DOHH2 (cell line): ENCODE results near the gene STUM.
"Not testable (repeated sequence)": the region's sequence is repeated elsewhere in the genome, so short reads cannot be mapped to it uniquely, and the experiment has no call there.

Experiments
- H3F3A ChIP-seq: fragments of 200-600 bp; sonication (generic), shearing (Covaris generic); 2 replicates; pipeline ENCODE4 v1.6.0; 2016; ENCODE audit warnings: antibody characterized with exemption, mild to moderate bottlenecking; ENCODE audit not compliant: control insufficient read depth, insufficient read depth
- H3K27ac ChIP-seq: fragments of 200-600 bp; sonication (generic); 2 replicates; pipeline ENCODE4 v1.5.1; 2014; ENCODE audit warnings: low read depth, mild to moderate bottlenecking, low read length, moderate library complexity
- H3K27me3 ChIP-seq: fragments of 200-600 bp; sonication (generic); 2 replicates; pipeline ENCODE4 v1.6.1; 2014; ENCODE audit warnings: mild to moderate bottlenecking, low read length, mixed read lengths; ENCODE audit not compliant: control insufficient read depth
- H3K36me3 ChIP-seq: fragments of 200-600 bp; sonication (generic); 2 replicates; pipeline ENCODE4 v1.6.1; 2014; ENCODE audit warnings: mild to moderate bottlenecking, low read length, moderate library complexity, mixed read lengths; ENCODE audit not compliant: control insufficient read depth
- H3K4me1 ChIP-seq: fragments of 200-600 bp; sonication (generic); 2 replicates; pipeline ENCODE4 v1.6.1; 2014; ENCODE audit warnings: mild to moderate bottlenecking, low read length, mixed read lengths; ENCODE audit not compliant: control insufficient read depth
- H3K4me2 ChIP-seq: fragments of 200-600 bp; sonication (generic); 2 replicates; pipeline ENCODE4 v1.6.0; 2014; ENCODE audit warnings: mild to moderate bottlenecking, low read length, moderate library complexity
- H3K4me3 ChIP-seq: fragments of 200-600 bp; sonication (generic); 2 replicates; pipeline ENCODE4 v1.5.1; 2014; ENCODE audit warnings: mild to moderate bottlenecking, low read length, mixed read lengths
- H3K79me2 ChIP-seq: fragments of 200-600 bp; sonication (generic); 2 replicates; pipeline ENCODE4 v1.6.1; 2014; ENCODE audit warnings: mild to moderate bottlenecking, low read length, mixed read lengths; ENCODE audit not compliant: control insufficient read depth
- H3K9me2 ChIP-seq: fragments of 200-600 bp; sonication (generic); replicated peaks from 2 replicates; pipeline ENCODE4 v1.6.1; 2014; ENCODE audit warnings: mild to moderate bottlenecking, low read length, mixed read lengths; ENCODE audit not compliant: control insufficient read depth
- H3K9me3 ChIP-seq: fragments of 200-600 bp; sonication (generic); 2 replicates; pipeline ENCODE4 v1.6.1; 2014; ENCODE audit warnings: antibody characterized with exemption, low read length, mixed read lengths; ENCODE audit not compliant: control insufficient read depth, insufficient read depth
- H4K20me1 ChIP-seq: fragments of 200-600 bp; sonication (generic); 2 replicates; pipeline ENCODE4 v1.6.0; 2014; ENCODE audit warnings: low read depth, mild to moderate bottlenecking, antibody characterized with exemption, low read length, moderate library complexity; ENCODE audit not compliant: control insufficient read depth, insufficient read depth
- EZH2phosphoT487 ChIP-seq: fragments of 200-600 bp; sonication (generic); IDR thresholded peaks from 2 replicates; pipeline ENCODE4 v1.6.1; 2017; ENCODE audit warnings: borderline replicate concordance, mild to moderate bottlenecking, antibody characterized with exemption, low read length, moderate library complexity, mixed read lengths
- TF ChIP-seq, protein P1 (sequence below): fragments of 200-600 bp; sonication (generic); IDR thresholded peaks from one replicate; pipeline ENCODE4 v1.5.1; 2014; ENCODE audit warnings: antibody characterized with exemption, mild to moderate bottlenecking, low read depth, low read length; ENCODE audit not compliant: poor library complexity, severe bottlenecking

Gene STUM

DNA sequence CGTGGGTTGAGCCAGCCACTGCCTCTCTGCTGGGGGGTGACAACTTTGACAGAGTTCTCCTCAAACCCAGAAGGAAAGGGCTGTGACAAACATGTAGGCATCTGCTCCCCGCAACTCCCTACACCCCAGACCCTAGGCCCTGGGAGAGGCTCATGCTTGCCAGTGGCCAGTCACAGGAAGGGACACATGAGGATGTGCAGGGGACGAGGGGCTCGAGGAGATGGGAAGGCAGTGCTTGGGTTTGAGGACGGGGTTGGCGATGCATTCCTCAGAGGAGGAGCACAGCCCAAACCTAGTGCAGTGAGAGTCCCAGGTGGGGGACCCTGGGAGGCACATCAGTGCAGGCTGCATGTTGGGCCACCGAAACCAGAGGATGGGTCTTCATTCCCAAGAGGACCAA, 62.1 kb downstream of the STUM start:
- H3K36me3 ChIP-seq: no peaks in the 10 kb centered on the region
- no peaks in the 10 kb centered on the region for H3K9me2 ChIP-seq
- 0 out of 2 replicates have a peak, but pooled peaks cover 2% of the 10 kb centered on the region for H4K20me1 ChIP-seq
- H3K4me1 ChIP-seq: peaks cover 4% of the 10 kb centered on the region; the same call in 1 of the 2 replicates
- H3K27ac ChIP-seq: no peak overlapping the region
- H3K9me3 ChIP-seq: no peaks in the 10 kb centered on the region
- no peak overlapping the region for H3K4me2 ChIP-seq
- TF ChIP-seq, protein P1, sequence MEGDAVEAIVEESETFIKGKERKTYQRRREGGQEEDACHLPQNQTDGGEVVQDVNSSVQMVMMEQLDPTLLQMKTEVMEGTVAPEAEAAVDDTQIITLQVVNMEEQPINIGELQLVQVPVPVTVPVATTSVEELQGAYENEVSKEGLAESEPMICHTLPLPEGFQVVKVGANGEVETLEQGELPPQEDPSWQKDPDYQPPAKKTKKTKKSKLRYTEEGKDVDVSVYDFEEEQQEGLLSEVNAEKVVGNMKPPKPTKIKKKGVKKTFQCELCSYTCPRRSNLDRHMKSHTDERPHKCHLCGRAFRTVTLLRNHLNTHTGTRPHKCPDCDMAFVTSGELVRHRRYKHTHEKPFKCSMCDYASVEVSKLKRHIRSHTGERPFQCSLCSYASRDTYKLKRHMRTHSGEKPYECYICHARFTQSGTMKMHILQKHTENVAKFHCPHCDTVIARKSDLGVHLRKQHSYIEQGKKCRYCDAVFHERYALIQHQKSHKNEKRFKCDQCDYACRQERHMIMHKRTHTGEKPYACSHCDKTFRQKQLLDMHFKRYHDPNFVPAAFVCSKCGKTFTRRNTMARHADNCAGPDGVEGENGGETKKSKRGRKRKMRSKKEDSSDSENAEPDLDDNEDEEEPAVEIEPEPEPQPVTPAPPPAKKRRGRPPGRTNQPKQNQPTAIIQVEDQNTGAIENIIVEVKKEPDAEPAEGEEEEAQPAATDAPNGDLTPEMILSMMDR: no peak
- no peak for TF ChIP-seq EZH2phosphoT487
- H3K27me3 ChIP-seq: peaks cover 10% of the 10 kb centered on the region
- H3K79me2 ChIP-seq: no peaks in the 10 kb centered on the region
- no peaks in the 10 kb centered on the region for H3F3A ChIP-seq
- H3K4me3 ChIP-seq: no peak overlapping the region

DNA sequence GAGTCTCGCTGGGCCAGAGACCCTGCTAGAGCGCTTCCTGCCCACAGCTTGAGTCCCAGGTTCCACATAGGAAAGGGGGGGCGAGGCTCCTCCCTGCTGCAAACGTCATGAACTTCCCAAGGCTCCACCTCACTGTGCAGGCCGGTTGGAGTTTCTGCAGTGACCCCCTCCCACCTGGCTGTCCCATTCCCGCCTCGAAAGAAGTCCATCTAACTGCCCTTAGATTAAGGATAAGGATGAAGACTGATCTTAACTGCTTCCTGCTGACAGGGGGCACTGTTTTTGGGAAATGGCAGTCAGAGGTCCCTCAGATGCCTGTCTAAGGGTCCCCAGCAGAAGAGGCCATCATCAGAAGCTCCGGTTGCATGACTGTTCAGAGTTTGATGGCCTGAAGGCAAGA, 62.7 kb downstream of the STUM start:
- no peaks in the 10 kb centered on the region for H3K9me2 ChIP-seq
- H3K4me1 ChIP-seq: peaks cover 4% of the 10 kb centered on the region; the same call in 1 of the 2 replicates
- 0 out of 2 replicates have a peak, but pooled peaks cover 2% of the 10 kb centered on the region for H4K20me1 ChIP-seq
- H3K4me3 ChIP-seq: no peak overlapping the region
- no peak overlapping the region for H3K27ac ChIP-seq
- TF ChIP-seq EZH2phosphoT487: no peak
- TF ChIP-seq, protein P1: peak; percentile 30
- H3K36me3 ChIP-seq: no peaks in the 10 kb centered on the region
- H3K4me2 ChIP-seq: no peak overlapping the region
- H3K79me2 ChIP-seq: no peaks in the 10 kb centered on the region
- H3K9me3 ChIP-seq: no peaks in the 10 kb centered on the region
- peaks cover 10% of the 10 kb centered on the region for H3K27me3 ChIP-seq
- no peaks in the 10 kb centered on the region for H3F3A ChIP-seq

DNA sequence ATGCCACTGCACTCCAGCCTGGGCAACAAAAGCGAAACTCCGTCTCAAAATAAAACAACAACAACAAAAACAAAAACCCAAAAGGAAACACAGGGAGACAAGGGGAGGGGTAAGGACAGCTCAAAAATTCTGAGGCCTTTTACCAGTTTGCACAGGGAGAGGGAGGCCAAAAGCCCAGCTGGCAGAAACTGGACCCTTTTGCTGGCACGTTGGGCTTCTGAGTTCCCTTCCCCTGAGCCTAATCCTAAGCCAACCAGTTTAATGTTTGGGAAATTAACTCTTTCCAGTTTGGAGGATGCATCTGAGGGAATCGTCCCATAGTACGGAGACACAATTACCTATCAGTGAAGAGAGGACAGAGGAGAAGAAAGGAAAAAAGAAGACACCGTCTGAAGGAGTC, 63.4 kb downstream of the STUM start:
- H3K4me3 ChIP-seq: not testable (repeated sequence)

DNA sequence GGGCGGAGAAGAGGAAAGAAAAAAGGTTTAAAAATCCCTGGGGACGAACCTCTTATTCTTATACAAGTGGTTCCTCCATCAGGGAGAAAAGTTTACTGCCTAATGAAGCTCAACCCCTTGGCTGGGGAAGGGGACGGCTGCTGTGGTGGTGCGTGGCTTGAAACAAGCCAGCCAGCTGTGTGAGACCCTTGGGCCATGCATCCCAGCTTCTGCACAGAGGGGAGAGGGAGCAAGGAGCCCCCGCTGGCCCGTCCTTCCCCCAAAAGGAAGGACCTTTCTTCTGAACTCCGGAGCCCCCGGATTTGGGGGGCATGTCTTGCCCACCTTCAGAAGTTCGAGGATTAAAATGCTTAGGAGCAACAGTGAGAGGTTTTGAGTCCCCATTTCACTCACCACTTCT, 67.3 kb downstream of the STUM start:
- Histone ChIP-seq H3K27ac (no peak overlapping the region), H3F3A (no peaks in the 10 kb centered on the region), H3K79me2 (no peaks in the 10 kb centered on the region), H3K9me2 (no peaks in the 10 kb centered on the region), H3K4me1 (peaks cover 3% of the 10 kb centered on the region; the same call in 1 of the 2 replicates), H3K9me3 (no peaks in the 10 kb centered on the region), H3K4me2 (no peak overlapping the region), H3K27me3 (peaks cover 3% of the 10 kb centered on the region; the same call in 1 of the 2 replicates), H3K36me3 (no peaks in the 10 kb centered on the region), H4K20me1 (no peaks in the 10 kb centered on the region), H3K4me3 (no peak overlapping the region)
- TF ChIP-seq, protein P1: no peak
- TF ChIP-seq EZH2phosphoT487: no peak

More for the DNA sequence above, 63.4 kb downstream of the STUM start:
- H4K20me1 ChIP-seq, H3K9me2 ChIP-seq, H3K36me3 ChIP-seq, H3K4me2 ChIP-seq, H3F3A ChIP-seq, H3K4me1 ChIP-seq, H3K9me3 ChIP-seq, H3K79me2 ChIP-seq, H3K27ac ChIP-seq: not testable (repeated sequence)
- peaks cover 13% of the 10 kb centered on the region for H3K27me3 ChIP-seq
